H1 (cell line): ENCODE data around the gene NEDD8. TPM values are rescaled to one million over a fixed set of nuclear protein-coding genes. Genes with fewer than 3 reads are reported as not detected.
A peak's percentile ranks its signal among the peaks of the same experiment; 100 is the strongest.

Source experiments
- CTCF ChIA-PET: fragments of 300-600 bp; sonication (Branson Sonifier 250); formaldehyde crosslinking; loops from one replicate; lab custom pipeline; 2021; ENCODE audit not compliant: partially characterized antibody; lab: Charles Lee
- POLR2A ChIA-PET: fragments of 300-600 bp; sonication (Branson Sonifier 250); formaldehyde crosslinking; loops from one replicate; lab custom pipeline; 2021; ENCODE audit warnings: inconsistent platforms; ENCODE audit not compliant: partially characterized antibody; lab: Charles Lee
- DNase-seq, 2 experiments: peaks; one replicate each; pipeline versions ENCODE4 v3.0.0 to v3.0.0-alpha.2; 2010 to 2022; ENCODE audit warnings: low spot score in 2 of 2, low read depth in 1 of 2, mixed read lengths in 1 of 2
- FAIRE-seq: peaks from 2 replicates; lab custom pipeline; 2011; peaks lifted over from hg19 to GRCh38; lab: Jason Lieb, UNC
- H2AFZ ChIP-seq: 2 replicates; pipeline ENCODE4 v1.8.1; 2012; ENCODE audit warnings: low read length, inconsistent platforms
- H2AK5ac ChIP-seq: 2 replicates; pipeline ENCODE4 v1.6.1; 2013; ENCODE audit warnings: low read depth, low read length
- H2BK120ac ChIP-seq: replicated peaks from 2 replicates; pipeline ENCODE3; 2013; ENCODE audit warnings: low read depth, low read length, inconsistent platforms
- H2BK12ac ChIP-seq: 2 replicates; pipeline ENCODE4 v1.6.1; 2013; ENCODE audit warnings: low read depth, low read length
- H2BK15ac ChIP-seq: 2 replicates; pipeline ENCODE4 v1.6.1; 2013; ENCODE audit warnings: low read length
- H2BK20ac ChIP-seq: 2 replicates; pipeline ENCODE4 v1.6.1; 2013; ENCODE audit warnings: low read length
- H2BK5ac ChIP-seq: 2 replicates; pipeline ENCODE4 v1.6.1; 2013; ENCODE audit warnings: low read depth, low read length
- H3K14ac ChIP-seq: 2 replicates; pipeline ENCODE4 v1.6.1; 2013; ENCODE audit warnings: inconsistent platforms; ENCODE audit not compliant: insufficient read length
- H3K18ac ChIP-seq: 2 replicates; pipeline ENCODE4 v1.6.1; 2013; ENCODE audit warnings: low read length; ENCODE audit errors: extremely low read depth
- H3K23ac ChIP-seq: 2 replicates; pipeline ENCODE4 v1.6.1; 2013; ENCODE audit warnings: inconsistent platforms; ENCODE audit not compliant: insufficient read length
- H3K23me2 ChIP-seq: 2 replicates; pipeline ENCODE4 v1.6.1; 2013; ENCODE audit warnings: low read depth, low read length
- H3K27ac ChIP-seq: 2 replicates; pipeline ENCODE4 v1.6.1; 2011; ENCODE audit warnings: low read depth, low read length, inconsistent platforms
- H3K27me3 ChIP-seq, 4 experiments: replicated peaks in 1 of 4; 1 replicate in 1 of 4; 2 replicates in 3 of 4; pipeline versions ENCODE4 v1.6.1 to v1.8.1; 2011 to 2013; ENCODE audit warnings: low read length in 3 of 4, mild to moderate bottlenecking in 3 of 4, inconsistent platforms in 2 of 4, mixed read lengths in 2 of 4, moderate library complexity in 1 of 4; ENCODE audit not compliant: control insufficient read depth in 3 of 4, insufficient read depth in 3 of 4; ENCODE audit errors: extremely low read depth in 1 of 4
- H3K36me3 ChIP-seq, 4 experiments: 2 replicates each; pipeline versions ENCODE4 v1.6.1 to v1.8.1; 2011 to 2013; ENCODE audit warnings: mild to moderate bottlenecking in 4 of 4, low read length in 3 of 4, moderate library complexity in 2 of 4, control low read depth in 1 of 4, inconsistent platforms in 1 of 4; ENCODE audit not compliant: insufficient read depth in 4 of 4, control insufficient read depth in 2 of 4
- H3K4ac ChIP-seq: replicated peaks from 2 replicates; pipeline ENCODE3; 2013; ENCODE audit warnings: low read length, low read depth, mixed read lengths, inconsistent platforms; ENCODE audit not compliant: insufficient read length
- H3K4me1 ChIP-seq, 4 experiments: replicated peaks in 1 of 4; 1 replicate in 1 of 4; 2 replicates in 3 of 4; pipeline versions ENCODE4 v1.6.1 to v1.8.1; 2011 to 2013; ENCODE audit warnings: low read length in 3 of 4, inconsistent platforms in 2 of 4, mixed read lengths in 1 of 4; ENCODE audit not compliant: insufficient read depth in 4 of 4, control insufficient read depth in 3 of 4
- H3K4me2 ChIP-seq, 2 experiments: 2 replicates each; pipeline versions ENCODE4 v1.6.1 to v1.8.1; 2011 to 2013; ENCODE audit warnings: low read depth in 2 of 2, low read length in 2 of 2, control low read depth in 1 of 2, inconsistent platforms in 1 of 2, mild to moderate bottlenecking in 1 of 2; ENCODE audit not compliant: insufficient read depth in 1 of 2
- H3K4me3 ChIP-seq, 4 experiments: fragments of 200-600, 300-600 bp in 1 of 4; sonication (generic), shearing (Covaris generic), sonication (Bioruptor Twin) in 1 of 4; 2 replicates each; pipeline versions ENCODE4 v1.5.1 to v1.8.1; 2011 to 2016; ENCODE audit warnings: low read length in 4 of 4, low read depth in 3 of 4, control low read depth in 2 of 4, inconsistent platforms in 2 of 4, mild to moderate bottlenecking in 2 of 4, mixed read lengths in 1 of 4, moderate library complexity in 1 of 4; ENCODE audit not compliant: insufficient read depth in 2 of 4; ENCODE audit errors: extremely low read depth in 1 of 4
- H3K56ac ChIP-seq: replicated peaks from 2 replicates; pipeline ENCODE3; 2013; ENCODE audit warnings: low read depth, mild to moderate bottlenecking, mixed read lengths, low read length, inconsistent platforms; ENCODE audit not compliant: insufficient read length
- H3K79me1 ChIP-seq: 2 replicates; pipeline ENCODE4 v1.6.1; 2013; ENCODE audit warnings: low read depth, low read length, control low read depth
- H3K79me2 ChIP-seq, 2 experiments: 2 replicates each; pipeline versions ENCODE4 v1.6.1 to v1.8.1; 2012 to 2013; ENCODE audit warnings: low read length in 2 of 2, mild to moderate bottlenecking in 2 of 2, inconsistent platforms in 1 of 2; ENCODE audit not compliant: insufficient read depth in 2 of 2, control insufficient read depth in 1 of 2
- H3K9ac ChIP-seq, 4 experiments: replicated peaks in 1 of 4; 1 replicate in 1 of 4; 2 replicates in 3 of 4; pipeline versions ENCODE4 v1.6.1 to v1.8.1; 2011 to 2013; ENCODE audit warnings: low read depth in 3 of 4, low read length in 3 of 4, control low read depth in 2 of 4, mild to moderate bottlenecking in 2 of 4, moderate library complexity in 2 of 4, inconsistent platforms in 1 of 4; ENCODE audit errors: extremely low read depth in 1 of 4
- H3K9me3 ChIP-seq, 2 experiments: 2 replicates each; pipeline versions ENCODE4 v1.6.1 to v1.8.1; 2012 to 2013; ENCODE audit warnings: mild to moderate bottlenecking in 2 of 2, moderate library complexity in 2 of 2, control low read depth in 1 of 2, inconsistent platforms in 1 of 2, low read depth in 1 of 2, low read length in 1 of 2, mixed read lengths in 1 of 2; ENCODE audit not compliant: insufficient read depth in 2 of 2
- H4K20me1 ChIP-seq, 2 experiments: replicated peaks in 1 of 2; 2 replicates each; pipeline versions ENCODE3 to v1.8.1; 2011 to 2013; ENCODE audit warnings: inconsistent platforms in 2 of 2, low read length in 2 of 2, mild to moderate bottlenecking in 1 of 2; ENCODE audit not compliant: insufficient read depth in 2 of 2, control insufficient read depth in 1 of 2
- H4K5ac ChIP-seq: 2 replicates; pipeline ENCODE4 v1.6.1; 2013; ENCODE audit warnings: low read length, low read depth, mixed read lengths, inconsistent platforms; ENCODE audit not compliant: insufficient read length
- H4K8ac ChIP-seq: 2 replicates; pipeline ENCODE4 v1.8.0; 2013; ENCODE audit warnings: mild to moderate bottlenecking, moderate library complexity, low read length, inconsistent platforms; ENCODE audit not compliant: insufficient read depth; ENCODE audit errors: extremely low read depth
- H4K91ac ChIP-seq: replicated peaks from 2 replicates; pipeline ENCODE3; 2013; ENCODE audit warnings: low read length, mixed read lengths, inconsistent platforms; ENCODE audit not compliant: insufficient read length
- BCL11A ChIP-seq, 2 experiments: IDR thresholded peaks; one replicate each; pipeline ENCODE4 v1.6.1; 2011; ENCODE audit warnings: low read depth in 2 of 2, low read length in 2 of 2, mild to moderate bottlenecking in 2 of 2
- JUND ChIP-seq: IDR thresholded peaks from 2 replicates; pipeline ENCODE4 v1.6.1; 2011; ENCODE audit warnings: mild to moderate bottlenecking, improper control_type of control experiment, low read length
- POLR2A ChIP-seq, 2 experiments: IDR thresholded peaks; 1 replicate in 1 of 2; 2 replicates in 1 of 2; pipeline ENCODE4 v1.6.1; 2011; ENCODE audit warnings: low read depth in 2 of 2, low read length in 2 of 2, mild to moderate bottlenecking in 2 of 2; ENCODE audit errors: control extremely low read depth in 1 of 2
- SIX5 ChIP-seq: IDR thresholded peaks from 2 replicates; pipeline ENCODE4 v1.6.1; 2011; ENCODE audit warnings: mild to moderate bottlenecking, low read depth, low read length
- SP4 ChIP-seq: IDR thresholded peaks from 2 replicates; pipeline ENCODE4 v1.6.1; 2012; ENCODE audit warnings: low read length, inconsistent platforms
- WGBS, 2 experiments: shearing (Covaris generic) in 1 of 2; methylation state at CpG; one replicate each; pipeline versions ENCODE4 v1.1.6 to v1.1.7; 2013 to 2015; ENCODE audit warnings: low lambda C conversion rate in 2 of 2, mixed read lengths in 2 of 2, inconsistent platforms in 1 of 2, low coverage in 1 of 2, missing lambda C conversion rate in 1 of 2; ENCODE audit not compliant: insufficient replicate concordance in 2 of 2, insufficient coverage in 1 of 2, insufficient read length in 1 of 2; ENCODE audit errors: extremely low coverage in 1 of 2, missing lambda C conversion rate in 1 of 2; 5-methylcytosine and 5-hydroxymethylcytosine counted together
- polyA plus RNA-seq, 7 experiments: library from polyadenylated mRNA; depleted of rRNA in 3 of 7; stranded (reverse) in 5 of 7; unstranded in 2 of 7; fragments of >200 nt in 5 of 7; fragments of 200-250 nt in 2 of 7; gene quantifications; 1 replicate in 5 of 7; 2 replicates in 1 of 7; 4 replicates in 1 of 7; pipeline versions ENCODE4 v1.2.1 to v1.2.3, GENCODE V29; 2011 to 2013; ENCODE audit warnings: missing spikeins in 2 of 7, mixed read lengths in 2 of 7
- total RNA-seq: library from RNA; stranded (reverse); fragmentation: NEBNext Ultra II Directional; extraction: Animal tissue kit (Norgen Biotek cat#: 25700); gene quantifications from 2 replicates; pipeline ENCODE4 v1.2.1, GENCODE V29; 2021

Gene NEDD8
- total and polyA plus RNA-seq, 2 of the 8 experiments (the other 6 are each of a cell fraction or from before 2014, with no cell fraction given): 253 to 317 TPM

- 89% methylated on average over 6 of the region's 6 CpGs; no CpG with 5 or more reads in 1 of the 2 experiments for WGBS, 2 experiments
- Histone ChIP-seq H2BK5ac (no peak overlapping the region), H3K4me2 (no peak overlapping the region), H3K36me3 (peaks cover 17 to 36% (median 29%) of the 10 kb centered on the region in 4 experiments; a peak in 7 of 8 replicates), H4K8ac (no peak overlapping the region), H3K4me1 (peaks cover 0 to 5% (median 2%) of the 10 kb centered on the region in 4 experiments; a peak in 1 of 7 replicates), H3K23ac (no peak overlapping the region), H2BK12ac (no peak overlapping the region), H3K27me3 (no peaks in the 10 kb centered on the region), H3K56ac (no peak overlapping the region), H3K23me2 (peaks cover 8% of the 10 kb centered on the region), H3K79me1 (no peaks in the 10 kb centered on the region), H4K5ac (no peak overlapping the region), H3K14ac (no peak overlapping the region), H3K9ac (no peak overlapping the region; a peak in 1 of 7 replicates), H4K91ac (no peak overlapping the region), H2AK5ac (no peak overlapping the region), H3K27ac (no peak overlapping the region), H3K4ac (no peak overlapping the region), H2BK120ac (no peak overlapping the region), H3K79me2 (peaks cover 0 to 3% of the 10 kb centered on the region in 2 experiments; a peak in 1 of 4 replicates), H4K20me1 (no peaks in the 10 kb centered on the region), H2BK20ac (no peak overlapping the region), H3K9me3 (no peaks in the 10 kb centered on the region), H3K18ac (no peak overlapping the region), H2AFZ (no peak overlapping the region), H3K4me3 (no peak overlapping the region), H2BK15ac (no peak overlapping the region)
- CTCF ChIA-PET: interaction anchor here (0.9 kb wide), 1 partner anchor 59 kb away, joined by 3 read pairs; no protein-coding TSS in a partner anchor
- POLR2A ChIA-PET: interaction anchor here (0.9 to 11.1 kb wide), 5 partner anchors 12 to 42 kb away, joined by 3 to 119 read pairs (median 22); partner anchors contain the start of genes IPO4 and TM9SF1
- FAIRE-seq (no peak), DNase-seq (no peak)
- no peak for TF ChIP-seq BCL11A (IDR thresholded peaks at IDR 0.05; ENCODE audit: low read depth in 2 of 2, low read length in 2 of 2)
- no peak for TF ChIP-seq SIX5
- peak in 1 of 2 experiments; percentile 29; a peak in 1 of 3 replicates for TF ChIP-seq POLR2A (IDR thresholded peaks at IDR 0.05; ENCODE audit: control extremely low read depth in 1 of 2, low read depth in 2 of 2, low read length in 2 of 2)
- TF ChIP-seq JUND: no peak
- no peak for TF ChIP-seq SP4
These were observed 20.9 kb downstream of the NEDD8 start for GRCh38 chr14:24211311-24211710.
